Epithelial cell of proximal tubule (primary cell): ENCODE data around the gene PPM1E. TPM values are rescaled to one million over a fixed set of nuclear protein-coding genes. Genes with fewer than 3 reads are reported as not detected.

Experiments
- DNase-seq: peaks from one replicate; pipeline ENCODE4 v3.0.0-alpha.2; 2011; ENCODE audit warnings: low read depth
- H3K4me3 ChIP-seq: 2 replicates; pipeline ENCODE4 v1.5.1; 2011; ENCODE audit warnings: low read depth, mild to moderate bottlenecking, low read length
- CTCF ChIP-seq: conservative IDR thresholded peaks from 2 replicates; pipeline ENCODE4 v1.5.1; 2012; ENCODE audit warnings: low read depth, mild to moderate bottlenecking, low read length
- total RNA-seq: library from RNA; depleted of rRNA; stranded (reverse); fragments of >200 nt; gene quantifications from 2 replicates; pipeline ENCODE4 v1.2.3, GENCODE V29; 2015

PPM1E gene
- total RNA-seq = 0.43 and 1.7 TPM in 2 replicates

DNA sequence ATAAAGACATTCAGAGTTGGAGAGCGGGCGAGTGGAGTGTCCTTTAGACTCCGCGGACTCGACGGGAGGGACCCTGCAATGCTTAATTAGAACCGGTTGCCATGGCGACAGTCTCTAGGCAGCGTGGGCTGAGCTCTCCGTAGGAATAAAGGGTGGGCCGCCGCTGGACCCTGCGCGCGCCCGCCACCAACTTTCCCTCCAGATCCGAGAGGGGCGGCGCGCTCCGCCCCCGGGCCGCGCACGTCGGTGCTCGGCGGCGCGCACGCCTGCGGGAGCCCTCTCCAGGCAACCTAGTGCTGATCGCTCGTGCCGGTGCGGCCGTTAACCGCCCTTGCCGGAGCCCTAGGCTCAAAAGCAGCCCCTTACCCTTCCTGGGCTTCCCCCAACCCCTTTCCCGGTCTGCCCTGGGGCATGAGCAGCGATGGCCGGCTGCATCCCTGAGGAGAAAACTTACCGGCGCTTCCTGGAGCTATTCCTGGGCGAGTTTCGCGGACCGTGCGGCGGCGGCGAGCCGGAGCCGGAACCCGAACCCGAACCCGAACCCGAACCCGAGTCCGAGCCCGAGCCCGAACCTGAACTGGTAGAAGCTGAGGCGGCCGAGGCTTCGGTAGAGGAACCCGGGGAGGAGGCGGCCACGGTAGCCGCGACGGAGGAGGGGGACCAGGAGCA, at the start of gene PPM1E:
Gene PPM1E, plus strand, starts transcription at position 278 of the 669 bp plus-strand sequence.
- DNase-seq = no peak
- H3K4me3 ChIP-seq = peak within 1 kb of the TSS; percentile 62
- TF ChIP-seq CTCF = no peak

- no peak for TF ChIP-seq CTCF
- H3K4me3 ChIP-seq = no peak overlapping the region
- no peak for DNase-seq
Measured at GRCh38 chr17:58706351-58707140, 49.1 kb upstream of the PPM1E start.

GRCh38 chr17:58710948-58711552, 44.6 kb upstream of the PPM1E start:
- TF ChIP-seq CTCF = peak; percentile 78
- H3K4me3 ChIP-seq = no peak overlapping the region
- DNase-seq = peak; percentile 15

- H3K4me3 ChIP-seq = no peak overlapping the region
- no peak for TF ChIP-seq CTCF
- DNase-seq = no peak
Measured at GRCh38 chr17:58722274-58722673, 33.4 kb upstream of the PPM1E start.

GRCh38 chr17:58722696-58723095, 33.0 kb upstream of the PPM1E start:
- no peak overlapping the region for H3K4me3 ChIP-seq
- DNase-seq = no peak
- no peak for TF ChIP-seq CTCF

GRCh38 chr17:58728798-58729197, 26.9 kb upstream of the PPM1E start:
- no peak for TF ChIP-seq CTCF
- no peak for DNase-seq

More at GRCh38 chr17:58728798-58729197, 26.9 kb upstream of the PPM1E start:
- no peak overlapping the region for H3K4me3 ChIP-seq
